ENCODE data around the gene ZFAND3.
"Not testable (repeated sequence)": the region's sequence is repeated elsewhere in the genome, so short reads cannot be mapped to it uniquely, and the experiment has no call there.

ZFAND3 gene

GRCh38 chr6:37962481-37963080 lies 143.1 kb downstream of the ZFAND3 start:
- H3K36me3 ChIP-seq (ENCODE audit: insufficient read depth, low read length); H3K9me3 ChIP-seq (ENCODE audit: insufficient read depth, low read depth, low read length); H3K4me1 ChIP-seq (ENCODE audit: insufficient read depth, low read length); H3K27ac ChIP-seq (ENCODE audit: low read depth, low read length); H3K4me3 ChIP-seq (ENCODE audit: low read length); H3K9ac ChIP-seq (ENCODE audit: low read depth, low read length); H3K27me3 ChIP-seq (ENCODE audit: insufficient read depth, low read length): not testable (repeated sequence)
- WGBS: 96% methylated on average over 17 of the region's 17 CpGs

- peaks cover 6% of the 10 kb centered on the region; the same call in 1 of the 2 replicates for H3K9me3 ChIP-seq (ENCODE audit: insufficient read depth, low read depth, low read length)
- H3K4me3 ChIP-seq (ENCODE audit: low read length): no peak overlapping the region
- H3K27me3 ChIP-seq (ENCODE audit: insufficient read depth, low read length): no peaks in the 10 kb centered on the region
- no peaks in the 10 kb centered on the region for H3K4me1 ChIP-seq (ENCODE audit: insufficient read depth, low read length)
- WGBS: 97% methylated on average over 3 of the region's 3 CpGs
- no peak overlapping the region for H3K9ac ChIP-seq (ENCODE audit: low read depth, low read length)
- no peaks in the 10 kb centered on the region for H3K36me3 ChIP-seq (ENCODE audit: insufficient read depth, low read length)
- no peak overlapping the region for H3K27ac ChIP-seq (ENCODE audit: low read depth, low read length)
Measured at GRCh38 chr6:37965964-37966676, 146.6 kb downstream of the ZFAND3 start.

GRCh38 chr6:37966801-37967200 lies 147.3 kb downstream of the ZFAND3 start:
- no peaks in the 10 kb centered on the region for H3K27me3 ChIP-seq (ENCODE audit: insufficient read depth, low read length)
- H3K4me3 ChIP-seq (ENCODE audit: low read length): no peak overlapping the region
- no peaks in the 10 kb centered on the region for H3K36me3 ChIP-seq (ENCODE audit: insufficient read depth, low read length)
- peaks cover 6% of the 10 kb centered on the region; the same call in 1 of the 2 replicates for H3K9me3 ChIP-seq (ENCODE audit: insufficient read depth, low read depth, low read length)
- H3K27ac ChIP-seq (ENCODE audit: low read depth, low read length): no peak overlapping the region
- no peak overlapping the region for H3K9ac ChIP-seq (ENCODE audit: low read depth, low read length)
- H3K4me1 ChIP-seq (ENCODE audit: insufficient read depth, low read length): no peaks in the 10 kb centered on the region
- 100% methylated on average over 1 of the region's 1 CpG for WGBS

- Histone ChIP-seq H3K4me1 (ENCODE audit: insufficient read depth, low read length) (peaks cover 1% of the 10 kb centered on the region; the same call in 1 of the 2 replicates), H3K36me3 (ENCODE audit: insufficient read depth, low read length) (no peaks in the 10 kb centered on the region), H3K27ac (ENCODE audit: low read depth, low read length) (no peak overlapping the region), H3K9me3 (ENCODE audit: insufficient read depth, low read depth, low read length) (peaks cover 6% of the 10 kb centered on the region; the same call in 1 of the 2 replicates), H3K9ac (ENCODE audit: low read depth, low read length) (no peak overlapping the region), H3K27me3 (ENCODE audit: insufficient read depth, low read length) (no peaks in the 10 kb centered on the region), H3K4me3 (ENCODE audit: low read length) (no peak overlapping the region)
- 90% methylated on average over 1 of the region's 1 CpG for WGBS
Measured at GRCh38 chr6:37967651-37968050, 148.1 kb downstream of the ZFAND3 start.

- H3K9me3 ChIP-seq (ENCODE audit: insufficient read depth, low read depth, low read length): peaks cover 13% of the 10 kb centered on the region; the same call in 1 of the 2 replicates
- H3K36me3 ChIP-seq (ENCODE audit: insufficient read depth, low read length): no peaks in the 10 kb centered on the region
- no peak overlapping the region for H3K4me3 ChIP-seq (ENCODE audit: low read length)
- no peak overlapping the region for H3K27ac ChIP-seq (ENCODE audit: low read depth, low read length)
- H3K4me1 ChIP-seq (ENCODE audit: insufficient read depth, low read length): peaks cover 8% of the 10 kb centered on the region; the same call in 1 of the 2 replicates
- 91% methylated on average over 2 of the region's 2 CpGs for WGBS
- H3K27me3 ChIP-seq (ENCODE audit: insufficient read depth, low read length): no peaks in the 10 kb centered on the region
- H3K9ac ChIP-seq (ENCODE audit: low read depth, low read length): no peak overlapping the region
Measured at GRCh38 chr6:37971266-37971665, 151.7 kb downstream of the ZFAND3 start.

GRCh38 chr6:37971711-37972390 lies 152.3 kb downstream of the ZFAND3 start:
- Histone ChIP-seq H3K27me3 (ENCODE audit: insufficient read depth, low read length) (no peaks in the 10 kb centered on the region), H3K4me3 (ENCODE audit: low read length) (no peak overlapping the region), H3K27ac (ENCODE audit: low read depth, low read length) (no peak overlapping the region), H3K9me3 (ENCODE audit: insufficient read depth, low read depth, low read length) (peaks cover 13% of the 10 kb centered on the region; the same call in 1 of the 2 replicates), H3K36me3 (ENCODE audit: insufficient read depth, low read length) (no peaks in the 10 kb centered on the region), H3K4me1 (ENCODE audit: insufficient read depth, low read length) (peaks cover 8% of the 10 kb centered on the region; the same call in 1 of the 2 replicates), H3K9ac (ENCODE audit: low read depth, low read length) (no peak overlapping the region)
- 97% methylated on average over 2 of the region's 4 CpGs for WGBS

GRCh38 chr6:37972994-37973757 lies 153.6 kb downstream of the ZFAND3 start:
- H3K4me3 ChIP-seq (ENCODE audit: low read length): no peak overlapping the region
- H3K9me3 ChIP-seq (ENCODE audit: insufficient read depth, low read depth, low read length): peaks cover 7% of the 10 kb centered on the region; the same call in 1 of the 2 replicates
- no peak overlapping the region for H3K27ac ChIP-seq (ENCODE audit: low read depth, low read length)
- H3K9ac ChIP-seq (ENCODE audit: low read depth, low read length): no peak overlapping the region
- H3K27me3 ChIP-seq (ENCODE audit: insufficient read depth, low read length): no peaks in the 10 kb centered on the region
- WGBS: 100% methylated on average over 1 of the region's 1 CpG
- peaks cover 8% of the 10 kb centered on the region; the same call in 1 of the 2 replicates for H3K4me1 ChIP-seq (ENCODE audit: insufficient read depth, low read length)
- H3K36me3 ChIP-seq (ENCODE audit: insufficient read depth, low read length): no peaks in the 10 kb centered on the region

- no peak overlapping the region for H3K27ac ChIP-seq (ENCODE audit: low read depth, low read length)
- H3K36me3 ChIP-seq (ENCODE audit: insufficient read depth, low read length): no peaks in the 10 kb centered on the region
- 95% methylated on average over 4 of the region's 4 CpGs for WGBS
- no peak overlapping the region for H3K9ac ChIP-seq (ENCODE audit: low read depth, low read length)
- no peaks in the 10 kb centered on the region for H3K27me3 ChIP-seq (ENCODE audit: insufficient read depth, low read length)
- H3K4me1 ChIP-seq (ENCODE audit: insufficient read depth, low read length): peaks cover 8% of the 10 kb centered on the region; the same call in 1 of the 2 replicates
- H3K9me3 ChIP-seq (ENCODE audit: insufficient read depth, low read depth, low read length): peaks cover 7% of the 10 kb centered on the region; the same call in 1 of the 2 replicates
- no peak overlapping the region for H3K4me3 ChIP-seq (ENCODE audit: low read length)
Measured at GRCh38 chr6:37974381-37974780, 154.9 kb downstream of the ZFAND3 start.

GRCh38 chr6:37974943-37975342 lies 155.4 kb downstream of the ZFAND3 start:
- peaks cover 10% of the 10 kb centered on the region; the same call in 1 of the 2 replicates for H3K4me1 ChIP-seq (ENCODE audit: insufficient read depth, low read length)
- WGBS: no CpG with 5 or more reads among the region's 1 CpG
- no peaks in the 10 kb centered on the region for H3K36me3 ChIP-seq (ENCODE audit: insufficient read depth, low read length)
- no peak overlapping the region for H3K27ac ChIP-seq (ENCODE audit: low read depth, low read length)
- no peak overlapping the region for H3K9ac ChIP-seq (ENCODE audit: low read depth, low read length)
- H3K27me3 ChIP-seq (ENCODE audit: insufficient read depth, low read length): no peaks in the 10 kb centered on the region
- peaks cover 7% of the 10 kb centered on the region; the same call in 1 of the 2 replicates for H3K9me3 ChIP-seq (ENCODE audit: insufficient read depth, low read depth, low read length)
- no peak overlapping the region for H3K4me3 ChIP-seq (ENCODE audit: low read length)

GRCh38 chr6:37977715-37978114 lies 158.2 kb downstream of the ZFAND3 start:
- 83% methylated on average over 3 of the region's 3 CpGs for WGBS
- no peak overlapping the region for H3K27ac ChIP-seq (ENCODE audit: low read depth, low read length)
- peaks cover 7% of the 10 kb centered on the region; the same call in 1 of the 2 replicates for H3K9me3 ChIP-seq (ENCODE audit: insufficient read depth, low read depth, low read length)
- H3K27me3 ChIP-seq (ENCODE audit: insufficient read depth, low read length): no peaks in the 10 kb centered on the region
- H3K36me3 ChIP-seq (ENCODE audit: insufficient read depth, low read length): no peaks in the 10 kb centered on the region
- H3K9ac ChIP-seq (ENCODE audit: low read depth, low read length): no peak overlapping the region
- H3K4me3 ChIP-seq (ENCODE audit: low read length): no peak overlapping the region
- H3K4me1 ChIP-seq (ENCODE audit: insufficient read depth, low read length): peaks cover 9% of the 10 kb centered on the region; the same call in 1 of the 2 replicates
